GM12873 (cell line): ENCODE data around the gene BCORL1.

ENCODE experiments used
- CTCF ChIP-seq: IDR thresholded peaks from 2 replicates; pipeline ENCODE4 v1.5.1; 2012; ENCODE audit warnings: low read depth, mild to moderate bottlenecking, moderate library complexity, low read length, control low read depth; ENCODE audit not compliant: insufficient read depth; ENCODE audit errors: missing control alignments

Gene BCORL1

GRCh38 chrX:129968968-129969367, 13.5 kb upstream of the BCORL1 start:
- no peak for TF ChIP-seq CTCF

- no peak for TF ChIP-seq CTCF
These were observed 6.0 kb upstream of the BCORL1 start for GRCh38 chrX:129976441-129976840.

- no peak for TF ChIP-seq CTCF
These were observed 3.1 kb upstream of the BCORL1 start for GRCh38 chrX:129979207-129979920.

- no peak for TF ChIP-seq CTCF
These were observed 2.4 kb upstream of the BCORL1 start for GRCh38 chrX:129980001-129980401.

- no peak for TF ChIP-seq CTCF
These were observed 1.8 kb upstream of the BCORL1 start for GRCh38 chrX:129980540-129981199.

GRCh38 chrX:129981200-129981553, 1.3 kb upstream of the BCORL1 start:
- no peak for TF ChIP-seq CTCF

- no peak for TF ChIP-seq CTCF
These were observed 609 bp upstream of the BCORL1 start for GRCh38 chrX:129981752-129982299.
